Activated T-helper 2 cell treated with anti-CD3 and anti-CD28 coated beads, Interferon-gamma antibody, Interleukin-2, Interleukin-4, amounts not matched to agents 10 μg/mL and 5 μg/mL and 100 μg/mL, durations not matched to agents 14 hours and 24 hours and 36 hours (primary cell): Measurements from ENCODE around the gene KIF9. TPM values are rescaled to one million over a fixed set of nuclear protein-coding genes. Genes with fewer than 3 reads are reported as not detected.
"Not testable (repeated sequence)": the region's sequence is repeated elsewhere in the genome, so short reads cannot be mapped to it uniquely, and the experiment has no call there.

Source experiments
- DNase-seq: peaks from one replicate; pipeline ENCODE4 v3.0.0; 2021; ENCODE audit warnings: low spot score
- H3K27ac Mint-ChIP-seq: one replicate; pipeline ENCODE4 v1.8.0; 2021; ENCODE audit warnings: mixed read lengths
- H3K27me3 Mint-ChIP-seq: one replicate; pipeline ENCODE4 v1.8.0; 2021; ENCODE audit warnings: low read depth, mixed read lengths
- H3K36me3 Mint-ChIP-seq: one replicate; pipeline ENCODE4 v1.8.0; 2021; ENCODE audit warnings: low read depth, mixed read lengths
- H3K4me1 Mint-ChIP-seq: one replicate; pipeline ENCODE4 v1.8.0; 2021; ENCODE audit warnings: low read depth, mixed read lengths
- H3K4me3 Mint-ChIP-seq: one replicate; pipeline ENCODE4 v1.8.0; 2021; ENCODE audit warnings: low read depth, mild to moderate bottlenecking, moderate library complexity, mixed read lengths
- H3K9me3 Mint-ChIP-seq: one replicate; pipeline ENCODE4 v1.8.0; 2021; ENCODE audit warnings: mixed read lengths
- intact Hi-C: fragments of 100-400 bp; cut with micrococcal nuclease; formaldehyde crosslinking; loops from one replicate; pipeline ENCODE4 v1.15.1; 2023
- total RNA-seq: library from RNA; stranded (reverse); gene quantifications from 2 replicates; pipeline ENCODE4 v1.2.3, GENCODE V29; 2022

KIF9 gene
- total RNA-seq, 1 donor from 2014 or later = 3.5 TPM

DNA sequence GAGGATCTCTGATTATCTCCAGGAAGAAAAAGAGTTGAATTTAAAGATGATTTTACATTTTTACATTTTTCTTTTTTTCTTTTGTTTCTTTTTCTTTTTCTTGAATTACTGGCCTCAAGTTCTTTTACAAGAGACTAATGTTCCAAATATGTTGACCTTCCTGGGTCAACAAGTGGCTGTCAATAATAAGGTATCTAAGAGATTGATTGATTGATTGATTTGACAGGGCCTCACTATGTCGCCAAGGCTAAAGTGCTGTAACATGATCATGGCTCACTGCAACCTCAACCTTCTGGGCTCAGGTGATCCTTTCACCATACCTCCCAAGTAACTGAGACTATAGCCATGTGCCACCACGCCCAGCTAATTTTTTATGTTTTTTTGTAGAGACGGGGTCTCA is 44.6 kb downstream of the KIF9 start:
- no peak overlapping the region for H3K27ac Mint-ChIP-seq
- intact Hi-C loops = no loop called here
- H3K36me3 Mint-ChIP-seq = no peaks in the 10 kb centered on the region
- H3K27me3 Mint-ChIP-seq = no peaks in the 10 kb centered on the region
- peaks cover 3% of the 10 kb centered on the region for H3K4me1 Mint-ChIP-seq
- no peaks in the 10 kb centered on the region for H3K9me3 Mint-ChIP-seq
- DNase-seq = no peak
- H3K4me3 Mint-ChIP-seq = no peak overlapping the region

DNA sequence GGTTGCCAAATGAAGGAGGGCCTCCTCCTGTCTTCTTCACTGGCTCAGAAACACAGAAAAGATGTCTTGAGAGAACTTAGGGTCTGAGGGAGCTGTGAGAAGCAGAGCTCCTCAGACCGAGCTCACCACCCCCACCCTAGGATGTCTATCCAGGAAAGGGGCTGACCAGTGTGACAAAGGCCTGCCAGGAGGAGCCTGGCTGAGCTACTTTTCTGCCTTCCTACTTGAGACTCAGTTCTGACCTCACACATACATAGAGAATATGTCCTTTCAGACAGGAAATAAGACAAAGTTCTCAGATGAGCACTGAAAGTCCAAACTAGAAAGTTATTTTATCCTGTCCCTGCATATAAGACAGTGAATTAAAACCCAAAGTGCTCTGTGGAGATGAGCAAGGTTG is 54.5 kb downstream of the KIF9 start:
- DNase-seq = no peak
- no peaks in the 10 kb centered on the region for H3K9me3 Mint-ChIP-seq
- intact Hi-C loops = no loop called here
- H3K4me3 Mint-ChIP-seq = no peak overlapping the region
- H3K4me1 Mint-ChIP-seq = peaks cover 4% of the 10 kb centered on the region
- H3K27ac Mint-ChIP-seq = no peak overlapping the region
- H3K36me3 Mint-ChIP-seq = no peaks in the 10 kb centered on the region
- no peaks in the 10 kb centered on the region for H3K27me3 Mint-ChIP-seq

DNA sequence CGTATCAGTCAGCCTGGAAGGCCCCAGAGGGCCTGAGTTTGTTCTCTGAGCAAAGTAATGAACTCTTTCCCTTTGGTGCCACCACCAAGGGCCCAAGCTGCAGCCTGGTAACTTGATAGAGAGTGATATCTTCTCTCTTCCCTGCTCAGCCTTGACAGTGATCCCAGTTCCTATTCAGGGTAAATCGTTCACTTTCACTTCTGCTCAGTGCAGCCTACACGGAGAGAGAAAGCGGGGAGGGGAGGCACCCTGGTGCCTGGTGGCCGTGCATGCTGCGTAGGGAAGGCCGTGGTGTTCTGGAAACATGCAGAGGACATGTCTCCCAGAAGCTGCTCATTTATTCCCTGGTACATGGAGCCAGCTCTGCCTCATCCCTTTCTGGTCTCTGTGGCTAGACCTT is 54.9 kb downstream of the KIF9 start:
- no peaks in the 10 kb centered on the region for H3K9me3 Mint-ChIP-seq
- intact Hi-C loops = no loop called here
- no peaks in the 10 kb centered on the region for H3K27me3 Mint-ChIP-seq
- H3K36me3 Mint-ChIP-seq = no peaks in the 10 kb centered on the region
- H3K4me3 Mint-ChIP-seq = no peak overlapping the region
- no peak overlapping the region for H3K27ac Mint-ChIP-seq
- H3K4me1 Mint-ChIP-seq = peaks cover 4% of the 10 kb centered on the region
- no peak for DNase-seq

DNA sequence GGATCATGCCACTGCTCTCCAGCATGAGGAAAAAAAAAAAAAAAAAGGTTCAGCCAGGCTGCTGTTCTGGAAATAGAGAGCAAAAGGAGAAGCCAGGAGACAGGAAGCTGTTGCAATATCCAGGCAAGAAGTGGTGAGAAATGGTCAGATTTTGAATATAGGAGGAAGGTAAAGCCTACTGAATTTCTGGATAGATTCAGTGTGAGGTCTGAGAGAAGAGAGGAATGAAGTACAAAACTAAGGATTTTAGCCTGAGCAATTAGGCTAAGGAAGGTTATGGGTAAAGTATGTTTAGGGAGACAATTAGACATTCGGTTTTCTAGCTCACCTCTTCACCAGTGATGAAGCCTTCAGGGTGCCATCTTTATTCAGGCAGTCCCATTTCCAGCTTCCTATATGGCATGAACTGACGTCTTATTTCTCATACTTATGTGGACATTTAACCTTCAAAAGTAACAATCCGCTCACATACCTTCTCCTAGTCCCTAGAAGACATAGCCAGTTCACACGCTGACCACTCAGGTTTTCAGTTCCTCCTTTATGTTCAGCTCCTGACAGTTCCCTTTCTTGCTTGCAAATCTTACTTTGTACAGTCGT is 57.2 kb downstream of the KIF9 start:
- H3K27ac Mint-ChIP-seq = no peak overlapping the region
- H3K9me3 Mint-ChIP-seq = no peaks in the 10 kb centered on the region
- intact Hi-C loops = no loop called here
- no peaks in the 10 kb centered on the region for H3K27me3 Mint-ChIP-seq
- peaks cover 4% of the 10 kb centered on the region for H3K4me1 Mint-ChIP-seq
- no peaks in the 10 kb centered on the region for H3K36me3 Mint-ChIP-seq
- DNase-seq = no peak
- H3K4me3 Mint-ChIP-seq = no peak overlapping the region

DNA sequence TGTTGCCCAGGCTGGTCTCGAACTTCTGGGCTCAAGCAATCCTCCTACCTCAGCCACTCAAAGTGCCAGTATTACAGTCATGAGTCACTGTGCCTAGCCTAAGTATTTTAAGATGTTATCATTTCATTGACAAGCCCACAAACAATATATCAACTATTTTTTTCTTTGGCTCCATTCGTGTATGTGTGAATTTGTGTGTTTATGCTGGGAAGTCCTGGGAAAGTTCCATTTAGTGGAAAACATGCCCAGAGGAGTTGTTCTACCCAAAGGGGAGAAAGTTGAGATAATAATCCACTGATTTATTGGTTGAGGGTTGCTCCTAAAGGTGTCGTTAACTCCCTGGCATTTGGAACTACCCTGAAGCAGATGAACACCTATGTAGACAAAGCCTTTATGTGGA is 58.8 kb downstream of the KIF9 start:
- no peak overlapping the region for H3K27ac Mint-ChIP-seq
- intact Hi-C loops = no loop called here
- DNase-seq = no peak
- no peaks in the 10 kb centered on the region for H3K27me3 Mint-ChIP-seq
- no peaks in the 10 kb centered on the region for H3K9me3 Mint-ChIP-seq
- H3K36me3 Mint-ChIP-seq = no peaks in the 10 kb centered on the region
- H3K4me1 Mint-ChIP-seq = peaks cover 4% of the 10 kb centered on the region
- H3K4me3 Mint-ChIP-seq = no peak overlapping the region

DNA sequence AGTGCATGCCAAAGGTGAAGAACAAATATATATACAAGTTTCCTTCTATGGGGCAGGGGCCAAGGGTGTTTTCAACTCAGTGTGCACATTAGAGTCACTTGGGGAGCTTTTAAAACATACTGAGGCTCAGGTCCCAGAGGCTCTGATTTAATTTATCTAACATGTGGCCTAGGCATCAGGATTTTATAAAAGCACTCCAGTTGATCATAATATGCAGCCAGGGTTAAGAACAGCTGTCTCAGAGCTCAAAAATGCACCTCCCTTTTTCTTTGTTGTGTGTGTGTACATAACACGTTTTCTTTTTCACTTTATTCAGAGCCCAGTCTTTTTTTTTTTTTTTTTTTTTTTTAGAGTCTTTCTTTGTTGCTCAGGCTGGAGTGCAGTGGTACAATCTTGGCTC is 60.8 kb downstream of the KIF9 start:
- no peaks in the 10 kb centered on the region for H3K36me3 Mint-ChIP-seq
- no peak overlapping the region for H3K27ac Mint-ChIP-seq
- no peak overlapping the region for H3K4me3 Mint-ChIP-seq
- intact Hi-C loops = no loop called here
- H3K27me3 Mint-ChIP-seq = no peaks in the 10 kb centered on the region
- no peaks in the 10 kb centered on the region for H3K9me3 Mint-ChIP-seq
- DNase-seq = no peak
- no peaks in the 10 kb centered on the region for H3K4me1 Mint-ChIP-seq

DNA sequence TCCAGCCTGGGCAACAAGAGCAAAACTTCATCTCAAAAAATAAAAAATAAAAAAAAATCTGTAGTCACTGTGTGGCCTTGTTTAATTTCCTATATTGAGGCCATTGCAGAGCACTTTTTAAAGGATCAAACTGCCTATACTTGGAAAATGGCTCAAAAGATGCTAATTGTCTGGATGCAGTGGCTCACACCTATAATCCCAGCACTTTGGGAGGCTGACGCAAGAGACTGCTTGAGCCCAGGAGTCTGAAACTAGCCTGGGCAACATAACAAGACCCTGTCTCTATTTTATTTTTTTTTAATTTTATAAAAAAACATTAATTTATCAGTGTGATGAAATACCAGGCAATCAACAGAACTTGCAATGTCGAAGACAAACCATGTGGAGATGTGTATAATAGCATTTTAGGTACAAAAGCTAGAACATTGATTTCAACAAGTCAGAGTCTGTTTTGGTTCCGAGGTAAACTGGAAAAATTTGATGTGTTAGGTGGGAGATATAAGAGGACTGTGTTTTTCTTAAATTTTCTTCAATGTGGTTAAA is 71.7 kb downstream of the KIF9 start:
- Mint-ChIP-seq H3K4me3 (no peak overlapping the region), H3K9me3 (no peaks in the 10 kb centered on the region), H3K27me3 (no peaks in the 10 kb centered on the region), H3K36me3 (no peaks in the 10 kb centered on the region), H3K4me1 (no peaks in the 10 kb centered on the region), H3K27ac (no peak overlapping the region)
- DNase-seq = no peak
- intact Hi-C loops = no loop called here

DNA sequence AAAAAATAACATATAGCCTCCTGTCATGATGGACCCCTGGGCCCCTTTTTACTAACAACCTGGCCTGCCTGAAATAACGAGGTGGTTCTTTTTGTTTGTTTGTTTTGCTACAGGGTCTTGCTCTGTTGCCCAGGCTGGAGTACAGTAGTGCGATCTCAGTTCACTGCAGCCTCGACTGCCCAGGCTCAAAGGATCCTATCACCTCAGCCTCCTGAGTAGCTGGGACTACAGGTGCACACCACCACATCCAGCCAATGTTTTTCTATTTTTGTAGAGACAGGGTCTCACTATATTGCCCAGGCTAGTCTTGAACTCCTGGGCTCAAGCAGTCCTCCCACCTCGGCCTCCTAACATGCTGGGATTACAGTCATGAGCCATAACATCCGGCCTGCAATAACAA is 76.6 kb downstream of the KIF9 start:
- H3K4me3 Mint-ChIP-seq, intact Hi-C loops, H3K4me1 Mint-ChIP-seq, H3K27ac Mint-ChIP-seq, H3K9me3 Mint-ChIP-seq, DNase-seq, H3K36me3 Mint-ChIP-seq, H3K27me3 Mint-ChIP-seq: not testable (repeated sequence)

DNA sequence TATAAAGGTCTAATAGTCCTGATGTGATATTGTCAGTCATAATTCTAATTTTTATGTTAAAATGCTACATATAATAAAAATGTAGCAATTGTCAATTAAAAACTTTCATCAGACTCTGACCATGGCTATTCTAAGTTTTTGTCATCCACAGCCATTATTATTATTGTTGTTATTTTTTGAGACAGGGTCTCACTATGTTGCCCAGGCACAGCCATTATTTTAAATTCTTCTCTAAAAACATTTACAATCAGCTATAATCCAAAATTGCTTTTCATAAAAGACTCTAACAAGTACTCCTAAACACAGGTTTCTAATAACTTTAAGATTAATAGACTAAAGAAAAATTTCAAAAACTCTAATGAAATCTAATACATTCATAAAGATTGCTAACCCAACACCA is 77.7 kb downstream of the KIF9 start:
- DNase-seq = no peak
- no peak overlapping the region for H3K27ac Mint-ChIP-seq
- H3K4me3 Mint-ChIP-seq = no peak overlapping the region
- no peaks in the 10 kb centered on the region for H3K27me3 Mint-ChIP-seq
- no peaks in the 10 kb centered on the region for H3K9me3 Mint-ChIP-seq
- intact Hi-C loops = no loop called here
- no peaks in the 10 kb centered on the region for H3K4me1 Mint-ChIP-seq
- H3K36me3 Mint-ChIP-seq = no peaks in the 10 kb centered on the region

DNA sequence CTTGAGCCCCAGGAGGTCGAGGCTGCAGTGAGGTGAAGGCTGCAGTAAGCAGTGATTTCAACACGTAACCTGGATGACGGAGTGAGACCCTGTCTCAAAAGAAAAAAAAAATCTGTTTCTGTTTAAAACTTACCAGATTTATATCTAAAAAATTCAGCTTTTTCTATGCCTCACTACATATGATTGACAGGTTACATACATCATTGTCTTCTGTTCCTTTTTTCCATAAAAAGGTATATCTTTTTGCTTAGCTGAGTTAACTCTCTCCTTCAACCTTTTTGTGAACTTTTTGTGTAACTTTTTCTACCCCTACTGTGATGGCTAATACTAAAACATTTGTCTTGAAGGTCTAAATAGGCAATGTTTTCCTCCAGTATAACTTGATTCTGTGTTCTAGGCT is 80.1 kb downstream of the KIF9 start:
- Mint-ChIP-seq H3K27me3 (no peaks in the 10 kb centered on the region), H3K36me3 (no peaks in the 10 kb centered on the region)
- intact Hi-C loops = no loop called here

DNA sequence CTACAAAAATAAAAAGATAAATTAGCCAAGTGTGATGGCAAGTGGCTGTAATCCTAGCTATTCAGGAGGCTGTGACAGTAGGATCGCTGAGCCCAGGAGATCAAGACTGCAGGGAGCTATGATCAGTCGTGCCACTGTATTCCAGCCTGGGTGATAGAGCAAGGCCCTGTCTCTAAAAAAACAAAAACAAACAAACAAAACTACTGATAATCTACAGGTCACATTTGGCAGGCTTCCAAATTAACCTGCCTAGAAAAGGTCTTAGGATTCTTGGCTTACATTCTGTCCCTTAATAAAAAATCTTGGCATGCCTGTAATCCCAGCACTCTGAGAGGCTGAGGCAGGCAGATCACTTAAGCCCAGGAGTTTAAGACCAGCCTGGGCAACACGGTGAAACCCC is 85.3 kb downstream of the KIF9 start:
- no peak for DNase-seq
- Mint-ChIP-seq H3K4me3 (no peak overlapping the region), H3K36me3 (peaks cover 3% of the 10 kb centered on the region), H3K4me1 (no peaks in the 10 kb centered on the region), H3K27me3 (no peaks in the 10 kb centered on the region), H3K9me3 (peaks cover 7% of the 10 kb centered on the region), H3K27ac (no peak overlapping the region)
- intact Hi-C loops = no loop called here

More for the DNA sequence above, 80.1 kb downstream of the KIF9 start:
- Mint-ChIP-seq H3K27ac (no peak overlapping the region), H3K4me1 (no peaks in the 10 kb centered on the region), H3K4me3 (no peak overlapping the region), H3K9me3 (no peaks in the 10 kb centered on the region)
- DNase-seq = no peak

DNA sequence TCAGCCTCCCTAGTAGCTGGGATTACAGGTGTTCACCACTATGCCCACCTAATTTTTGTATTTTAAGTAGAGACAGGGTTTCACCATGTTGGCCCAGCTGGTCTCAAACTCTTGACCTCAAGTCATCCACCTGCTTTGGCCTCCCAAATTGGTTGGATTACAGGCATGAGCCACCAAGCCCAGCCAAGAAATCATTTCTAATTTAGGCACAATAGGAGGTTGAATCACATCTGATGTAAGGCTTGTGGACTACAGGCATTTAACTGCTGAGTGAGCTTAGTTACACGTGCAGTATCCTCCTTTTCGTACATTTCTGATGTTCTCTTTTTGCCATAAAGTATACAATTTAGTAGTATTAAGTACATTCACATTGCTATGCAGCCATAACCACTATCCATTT is 87.6 kb downstream of the KIF9 start:
- intact Hi-C loops = no loop called here
- H3K27me3 Mint-ChIP-seq = no peaks in the 10 kb centered on the region
- no peak overlapping the region for H3K27ac Mint-ChIP-seq
- H3K36me3 Mint-ChIP-seq = peaks cover 3% of the 10 kb centered on the region
- DNase-seq = no peak
- H3K4me3 Mint-ChIP-seq = no peak overlapping the region
- peaks cover 7% of the 10 kb centered on the region for H3K9me3 Mint-ChIP-seq
- no peaks in the 10 kb centered on the region for H3K4me1 Mint-ChIP-seq

DNA sequence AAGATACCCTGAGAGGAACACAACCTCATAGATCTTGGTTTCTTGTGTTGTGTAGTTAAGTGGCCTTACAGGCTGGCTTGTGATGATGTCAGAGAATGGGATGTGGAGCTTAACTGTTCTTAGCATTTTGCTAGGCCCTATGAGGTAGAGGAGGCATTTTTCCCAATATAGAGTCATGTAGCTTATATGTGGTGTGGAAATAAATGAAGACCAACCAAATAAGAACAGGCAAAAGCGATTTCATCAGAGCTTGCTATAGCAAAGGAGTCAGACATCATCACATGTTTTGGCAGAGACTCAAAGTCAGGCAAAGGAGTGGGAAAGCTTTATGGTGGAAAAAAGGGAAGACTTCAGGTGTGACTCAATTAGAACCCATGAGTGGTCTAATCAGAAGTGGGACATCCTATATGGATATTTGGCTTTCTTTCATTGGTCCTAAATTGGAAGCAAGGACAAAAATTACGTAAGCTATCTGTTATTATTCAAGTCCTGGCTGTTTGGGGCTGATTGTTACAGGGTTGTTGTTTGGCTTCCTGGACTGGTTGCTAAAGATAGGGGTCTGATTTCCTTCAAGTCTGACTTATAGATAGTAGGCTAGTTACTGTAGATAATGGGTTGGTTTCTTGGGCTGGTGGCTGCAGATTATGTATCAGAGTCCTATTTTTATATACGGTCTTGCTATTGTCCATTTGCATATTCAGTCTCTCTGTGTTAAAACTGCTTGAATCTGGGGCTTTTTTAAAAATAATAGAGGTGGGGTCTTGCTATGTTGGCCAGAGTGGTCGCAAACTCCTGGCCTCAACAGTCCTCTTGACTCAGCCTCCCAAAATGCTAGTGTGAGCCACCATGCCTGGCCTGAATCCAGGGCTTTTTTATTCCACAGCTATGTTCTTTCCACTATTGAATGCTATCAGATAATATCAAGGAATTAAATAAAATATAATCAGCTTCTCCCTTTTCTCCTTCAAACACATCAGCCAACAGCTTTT is 88.4 kb downstream of the KIF9 start:
- H3K4me1 Mint-ChIP-seq = no peaks in the 10 kb centered on the region
- H3K4me3 Mint-ChIP-seq = no peak overlapping the region
- intact Hi-C loops = no loop called here
- H3K27me3 Mint-ChIP-seq = no peaks in the 10 kb centered on the region
- H3K27ac Mint-ChIP-seq = no peak overlapping the region
- peaks cover 7% of the 10 kb centered on the region for H3K9me3 Mint-ChIP-seq
- DNase-seq = no peak
- peaks cover 3% of the 10 kb centered on the region for H3K36me3 Mint-ChIP-seq
